Uterus (tissue), 2 donors: ENCODE data around the gene EPHB2.

Source experiments
- CTCF ChIP-seq, 4 experiments: fragments of 200-600 bp in 2 of 4; fragments of 450-650 bp in 2 of 4; sonication (generic) in 2 of 4; IDR thresholded peaks; one replicate each; pipeline ENCODE4 v1.5.1; 2016 to 2019; ENCODE audit warnings: antibody characterized with exemption in 4 of 4, mild to moderate bottlenecking in 2 of 4, moderate library complexity in 1 of 4
- POLR2A ChIP-seq, 2 donors: fragments of 450-650 bp; IDR thresholded peaks; one replicate each; pipeline ENCODE4 v1.6.1; 2016; ENCODE audit warnings: antibody characterized with exemption in 2 of 2, mild to moderate bottlenecking in 1 of 2, moderate library complexity in 1 of 2

GRCh38 chr1:22801347-22801746, 90.7 kb downstream of the EPHB2 start:
- no peak for TF ChIP-seq CTCF (IDR thresholded peaks at IDR 0.05)
- no peak for TF ChIP-seq POLR2A (IDR thresholded peaks at IDR 0.05)
